HUDEP-2 (cell line): ENCODE measurements around the gene IRGQ.

ENCODE experiments used
- DNase-seq, 76 experiments: peaks; one replicate each; lab custom pipeline; 2025; ENCODE audit not compliant: unreplicated experiment in 76 of 76; lab: John Stamatoyannopoulos, UW

Gene IRGQ

DNA sequence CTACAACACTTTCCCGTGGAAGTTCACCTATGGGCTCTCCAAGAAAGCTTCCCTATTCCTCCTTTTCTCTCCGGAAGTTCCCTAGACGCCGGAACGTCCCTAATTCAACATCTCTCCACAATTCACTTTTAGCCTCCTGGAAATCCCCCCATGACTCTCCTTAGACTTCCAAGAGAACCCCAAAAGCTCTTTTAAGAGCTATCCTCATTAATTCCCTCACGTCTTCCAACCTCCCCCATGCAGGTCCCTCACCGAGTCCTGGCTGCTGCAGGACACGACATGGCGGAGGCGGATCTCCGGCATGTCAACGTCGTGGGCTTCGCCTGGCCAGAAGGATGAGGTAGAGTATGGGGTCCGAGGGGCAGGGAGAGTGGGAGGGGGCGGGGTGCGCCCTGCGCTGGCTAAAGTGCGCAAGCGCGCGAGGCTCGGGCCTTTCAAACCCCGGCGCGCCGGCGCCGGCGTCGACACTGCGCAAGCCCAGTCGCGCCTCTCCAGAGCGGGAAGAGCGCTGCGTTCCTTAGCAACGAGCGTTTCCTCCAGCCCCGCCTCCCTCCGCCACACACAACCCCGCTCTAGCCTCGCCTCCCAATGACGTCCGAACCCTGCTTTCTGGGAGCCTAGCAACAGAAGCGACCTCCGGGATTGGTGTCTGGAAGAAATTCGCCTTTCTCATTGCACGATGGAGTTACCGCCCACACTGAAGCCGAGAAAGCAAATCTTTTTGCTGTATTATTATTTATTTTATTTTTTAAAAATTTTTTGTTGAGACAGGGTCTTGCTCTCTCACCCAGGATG is 20.6 kb downstream of the IRGQ start, which contains the start of the genes PINLYP and XRCC1:
TSS of gene PINLYP (plus strand) at position 646 of the 795 bp plus-strand sequence. CDS start 1,391 bp downstream, outside the sequence.
TSS of gene XRCC1 (minus strand) at position 372 of the 795 bp plus-strand sequence. CDS start at position 303, 69 bp downstream.
- peak; percentile 57 to 99 (median 98) for DNase-seq

DNA sequence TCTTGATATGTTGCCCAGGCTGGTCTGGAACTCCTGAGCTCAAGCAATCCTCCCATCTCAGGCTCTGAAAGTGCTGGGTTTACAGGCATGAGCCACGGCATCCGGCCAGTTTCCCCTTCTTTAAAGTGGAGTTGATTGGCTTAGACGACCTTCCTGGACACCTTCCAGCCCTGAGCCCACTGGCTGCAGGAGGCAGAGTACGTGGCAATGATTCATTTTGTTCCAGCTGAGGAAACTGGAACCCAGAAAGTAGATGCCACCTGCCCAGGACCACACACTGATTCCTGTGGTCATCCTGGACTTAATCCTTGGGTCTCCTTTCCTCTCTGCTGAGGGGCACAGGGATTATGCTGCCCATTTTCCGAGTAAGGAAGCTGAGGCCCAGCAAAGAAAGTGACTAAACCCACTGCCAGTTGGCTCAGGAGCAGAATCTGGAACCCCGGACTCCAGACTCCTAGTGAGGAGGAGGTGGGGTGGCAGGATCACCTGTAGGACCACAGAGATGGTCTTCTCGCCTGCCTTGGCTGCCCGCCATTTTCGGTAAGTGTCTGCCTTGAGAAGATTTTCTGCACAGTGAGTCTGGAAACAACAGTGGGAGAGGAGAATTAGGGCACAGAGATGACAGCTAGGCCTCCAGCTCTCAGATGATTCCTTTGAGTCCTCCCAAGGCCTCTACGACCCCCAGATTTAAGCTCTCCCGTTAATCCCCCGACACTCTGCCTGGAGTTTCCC is 21.3 kb downstream of the IRGQ start:
- peak in 3 of 76 experiments; percentile 24 to 40 (median 26) for DNase-seq

DNA sequence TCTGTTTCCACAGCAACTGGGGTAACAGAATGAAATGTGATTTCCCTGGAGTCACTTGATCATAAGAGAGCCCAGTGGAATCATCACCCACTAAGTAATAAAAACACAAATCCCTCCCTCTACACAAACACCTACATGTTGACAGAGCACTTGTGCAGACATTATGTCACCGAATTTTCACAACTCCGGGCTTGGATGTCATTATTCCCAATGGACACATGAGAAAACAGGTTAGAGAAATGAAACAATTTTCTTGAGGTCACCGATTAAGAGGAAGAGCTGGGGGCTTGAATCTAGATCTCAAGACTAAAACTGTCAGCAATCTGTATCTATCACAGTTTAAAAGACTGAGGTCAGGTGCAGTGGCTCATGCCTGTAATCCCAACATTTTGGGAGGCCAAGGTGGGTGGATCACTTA is 23.8 kb downstream of the IRGQ start:
- no peak for DNase-seq

DNA sequence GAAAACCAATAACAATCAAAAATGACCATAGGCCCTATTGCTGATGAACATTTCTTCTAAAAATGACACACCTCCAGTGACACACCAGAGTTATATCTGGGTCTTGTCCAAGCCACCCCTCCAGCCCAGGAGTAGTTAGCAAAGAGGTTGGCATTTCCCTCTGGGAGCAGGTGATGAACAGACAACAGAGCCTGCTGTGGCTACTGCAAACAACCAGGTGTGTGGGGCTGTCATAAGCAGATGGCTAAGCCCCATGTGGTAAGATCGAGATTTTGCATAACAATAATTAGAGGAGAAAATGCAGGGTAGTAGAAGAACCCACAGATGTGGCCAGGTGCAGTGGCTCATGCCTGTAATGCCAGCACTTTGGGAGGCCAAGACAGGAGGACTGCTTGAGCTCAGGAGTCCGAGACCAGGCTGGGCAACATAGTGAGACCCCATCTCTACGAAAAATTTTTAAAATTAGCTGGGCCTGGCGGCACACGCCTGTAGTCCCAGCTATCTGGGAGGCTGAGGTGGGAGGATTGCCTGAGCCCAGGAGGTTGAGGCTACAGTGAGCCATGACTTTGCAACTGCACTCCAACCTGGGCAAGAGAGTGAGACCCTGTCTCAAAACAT is 25.7 kb downstream of the IRGQ start:
- no peak for DNase-seq

DNA sequence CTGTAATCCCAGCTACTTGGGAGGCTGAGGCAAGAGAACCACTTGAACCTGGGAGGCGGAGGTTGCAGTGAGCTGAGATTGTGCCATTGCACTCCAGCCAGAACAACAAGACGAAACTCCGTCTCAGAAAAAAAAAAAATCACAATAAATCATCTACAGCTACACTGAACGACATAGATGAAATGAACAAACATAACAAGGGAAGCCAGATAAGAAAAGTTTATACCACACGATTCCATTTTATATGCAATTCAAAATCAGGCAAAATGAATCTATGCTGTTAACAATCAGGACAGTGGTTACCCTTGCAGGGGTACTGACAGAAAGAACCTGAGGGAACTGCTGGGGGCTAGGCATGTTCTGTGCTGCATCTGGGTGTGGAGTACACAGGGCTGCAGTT is 26.3 kb downstream of the IRGQ start:
- DNase-seq, result no peak

DNA sequence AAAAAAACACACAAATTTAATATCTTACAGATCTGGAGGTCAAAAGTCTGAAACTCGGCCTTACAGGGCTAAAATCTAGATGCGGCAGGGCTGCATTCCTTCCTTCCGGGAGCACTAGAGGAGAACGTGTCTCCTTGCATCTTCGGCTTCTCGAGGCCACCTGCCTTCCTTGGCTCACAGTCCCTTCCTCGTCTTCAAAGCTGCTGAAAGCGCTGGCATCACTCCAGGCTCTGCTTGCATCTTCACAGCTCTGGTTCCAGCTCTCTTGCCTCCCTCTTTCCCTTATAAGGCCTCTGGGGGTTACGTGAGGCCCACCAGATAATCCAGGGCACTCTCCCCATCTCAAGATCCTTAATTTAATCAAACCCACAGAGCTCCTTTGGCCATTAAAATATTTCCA is 31.1 kb downstream of the IRGQ start:
- no peak for DNase-seq

DNA sequence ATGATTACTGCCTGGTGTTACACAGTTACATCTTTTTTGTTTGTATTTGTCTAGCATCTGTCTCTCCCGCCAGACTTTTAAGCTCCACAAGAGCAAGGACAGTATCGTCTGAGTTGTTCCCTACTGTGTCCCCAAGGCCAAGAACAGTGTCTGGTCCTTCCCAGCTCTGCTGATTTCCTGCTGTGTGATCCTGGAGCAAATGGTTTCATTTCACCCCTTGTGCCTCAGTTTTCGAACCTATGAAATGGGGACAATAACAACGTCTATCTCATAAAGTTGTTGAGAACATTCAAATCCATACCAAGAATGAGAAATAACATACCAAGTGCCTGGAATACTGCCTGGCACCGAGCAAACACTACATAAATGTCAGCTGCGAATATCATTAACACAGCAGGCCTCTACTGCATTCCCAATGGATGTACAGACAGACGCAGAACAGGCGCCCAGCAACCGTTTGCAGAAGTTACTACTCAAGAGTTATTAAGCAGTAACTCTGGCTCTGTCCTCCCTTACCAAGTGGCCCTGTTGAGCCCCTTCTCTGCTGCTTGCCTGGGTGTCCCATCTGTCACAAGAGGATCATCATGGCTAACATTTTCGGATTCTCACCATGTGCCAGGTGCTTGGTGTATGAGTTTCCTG is 32.0 kb downstream of the IRGQ start:
- DNase-seq, result no peak

DNA sequence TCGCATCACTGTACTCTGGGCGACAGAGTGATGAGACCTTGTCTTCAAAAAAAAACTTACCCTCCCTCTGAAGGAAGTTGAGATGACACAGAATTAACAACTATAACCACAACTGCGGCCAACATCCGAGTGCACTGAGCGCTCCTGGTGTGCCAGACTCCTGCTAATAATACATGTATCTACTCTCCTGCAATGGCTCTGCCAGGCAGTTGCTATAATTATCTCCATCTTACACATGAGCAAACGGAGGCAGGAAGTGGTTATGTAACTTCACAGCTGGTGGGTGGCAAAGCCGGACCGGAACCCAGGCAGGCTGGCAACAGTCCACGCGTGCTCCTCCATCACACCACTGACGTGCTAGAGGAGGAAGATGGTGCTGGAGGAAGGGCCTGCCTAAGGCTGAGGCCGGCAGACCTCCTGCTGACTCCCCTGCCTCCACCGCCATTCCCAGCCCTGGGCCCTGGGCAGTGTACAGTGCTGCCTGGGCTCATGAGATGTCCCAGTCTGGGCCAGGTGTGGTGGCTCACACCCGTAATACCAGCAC is 33.2 kb downstream of the IRGQ start:
- peak in 74 of 76 experiments; percentile 25 to 94 (median 74) for DNase-seq

DNA sequence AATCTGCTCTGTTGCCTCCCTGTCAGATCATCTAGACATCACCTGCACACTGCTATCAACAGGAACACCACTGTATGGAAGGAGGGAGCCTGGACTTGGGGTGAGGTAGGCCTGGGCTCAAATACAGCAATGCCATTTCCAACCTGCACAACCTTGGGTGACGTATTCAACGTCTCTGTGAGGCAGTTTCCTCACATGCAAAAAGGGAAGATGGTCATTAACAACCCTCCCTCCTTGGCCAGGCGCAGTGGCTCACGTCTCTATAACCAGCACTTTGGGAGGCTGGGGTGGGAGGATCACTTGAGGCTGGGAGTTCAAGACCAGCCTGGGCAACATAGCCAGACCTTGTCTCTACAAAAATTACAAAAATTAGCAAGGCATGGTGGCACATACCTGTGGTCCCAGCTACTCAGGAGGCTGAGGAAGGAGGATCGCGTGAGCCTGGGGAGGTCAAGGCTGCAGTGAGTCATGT is 33.7 kb downstream of the IRGQ start:
- no peak for DNase-seq

DNA sequence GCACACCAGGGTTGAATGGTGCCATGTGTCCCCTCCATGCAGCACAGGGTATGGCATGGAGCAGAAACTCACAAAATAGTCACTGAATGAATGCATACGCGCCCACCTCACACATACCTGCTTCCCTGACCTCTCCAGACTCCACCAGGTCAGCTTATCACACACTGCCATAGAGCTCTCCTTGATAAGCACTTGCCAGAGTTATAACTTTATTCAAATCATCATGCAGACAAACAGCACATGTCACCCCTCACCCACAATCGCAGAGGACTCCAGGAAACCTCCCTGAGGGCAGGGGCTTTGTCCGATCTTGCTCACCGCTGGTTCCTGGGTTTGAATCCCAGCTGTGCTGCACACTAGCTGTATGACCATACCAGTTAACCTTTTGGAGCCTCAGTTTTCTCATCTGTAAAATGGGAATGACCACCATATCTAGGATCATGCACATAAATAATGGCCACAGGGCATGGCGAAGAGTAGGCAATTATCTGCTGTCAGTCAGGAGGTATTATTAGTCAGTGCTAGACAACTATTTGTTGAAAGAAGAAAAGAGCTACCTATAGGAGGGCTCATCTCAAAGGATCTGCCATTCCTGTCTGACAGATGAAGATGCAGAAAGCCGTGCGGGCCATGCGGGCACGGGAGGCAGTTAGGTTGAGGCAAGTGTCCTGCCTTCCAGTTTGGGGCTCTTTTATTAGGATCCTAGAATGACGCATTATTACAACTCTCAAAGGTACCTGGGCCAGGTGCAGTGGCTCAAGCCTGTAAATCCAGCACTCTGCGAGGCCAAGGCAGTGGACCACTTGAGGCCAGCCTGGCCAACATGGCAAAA is 34.6 kb downstream of the IRGQ start:
- DNase-seq, result no peak

DNA sequence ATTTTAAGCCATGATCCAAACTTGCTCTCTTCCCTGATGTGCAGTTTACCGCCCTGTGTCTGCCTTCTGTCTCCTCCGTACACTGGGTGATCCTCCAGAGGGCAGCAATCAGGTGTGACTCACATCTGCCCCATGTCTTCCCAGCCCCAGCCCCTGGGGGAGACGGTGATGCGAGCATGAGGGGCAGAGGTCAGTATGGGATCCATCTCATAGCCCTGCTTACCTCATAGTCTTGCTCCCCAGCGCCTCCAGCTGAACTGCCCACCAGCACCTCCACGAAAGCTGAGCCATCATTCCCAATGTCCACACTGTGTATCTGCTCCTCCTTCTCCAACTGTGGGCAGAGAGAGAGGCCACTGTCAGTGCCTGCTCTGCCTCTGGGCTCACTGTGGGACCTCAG is 35.2 kb downstream of the IRGQ start:
- DNase-seq, result peak in 26 of 76 experiments; percentile 9 to 45 (median 24)

DNA sequence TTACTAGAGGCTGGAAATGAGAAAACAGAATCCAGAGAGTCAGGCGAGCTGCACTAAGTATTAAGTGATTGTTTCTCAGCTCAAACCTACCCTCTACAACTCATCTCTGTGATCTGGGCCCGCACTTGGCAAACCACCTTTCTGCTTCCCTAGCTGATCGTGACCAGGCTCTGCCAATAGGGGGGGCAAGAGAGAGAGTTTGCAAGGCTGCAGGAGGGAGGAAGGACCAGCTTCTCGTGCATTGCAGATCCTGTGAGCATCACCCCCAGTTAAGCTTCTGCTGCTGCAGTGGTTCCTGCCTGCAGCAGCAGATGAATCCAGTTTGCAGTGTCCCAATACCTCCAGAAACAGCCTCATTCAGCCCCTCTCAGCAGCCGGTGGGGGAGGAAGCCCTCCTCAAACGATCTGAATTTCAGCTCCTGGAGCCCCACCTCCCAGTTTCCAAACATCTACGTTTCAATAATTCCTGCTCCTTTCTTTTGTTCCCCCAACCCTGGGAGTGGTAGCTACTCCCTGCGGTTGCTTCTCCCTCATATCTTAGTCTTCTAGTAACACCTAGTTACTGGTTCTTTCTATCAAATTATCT is 40.7 kb downstream of the IRGQ start:
- peak in 72 of 76 experiments; percentile 10 to 92 (median 70) for DNase-seq

DNA sequence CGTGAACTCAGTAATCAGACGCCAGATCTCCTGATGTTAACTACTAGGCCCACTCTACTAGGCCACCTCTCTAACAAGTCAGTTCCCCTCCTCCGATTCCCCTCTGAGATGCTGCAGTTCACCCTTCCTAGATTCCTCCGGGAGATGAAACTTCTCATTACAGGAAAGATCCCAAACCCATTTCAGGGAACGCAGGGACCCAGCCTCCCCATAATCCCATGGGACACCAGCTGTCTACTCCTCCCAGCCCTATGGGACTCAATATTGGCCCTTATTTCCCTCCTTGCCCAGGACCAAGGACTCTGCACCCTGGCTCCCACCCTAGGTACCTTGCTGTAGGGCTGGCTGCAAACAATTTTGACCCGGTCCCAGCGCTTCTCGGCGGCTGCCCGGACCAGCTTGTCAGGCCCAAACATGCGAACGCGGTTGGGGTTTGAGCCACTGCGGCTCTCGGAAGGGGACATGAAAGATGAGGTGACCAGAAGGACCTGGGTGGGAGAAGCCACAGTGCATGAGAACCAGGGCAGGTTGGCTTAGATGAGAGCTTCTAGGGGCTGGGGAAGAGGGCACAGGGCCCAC is 41.5 kb downstream of the IRGQ start:
- DNase-seq, result no peak

DNA sequence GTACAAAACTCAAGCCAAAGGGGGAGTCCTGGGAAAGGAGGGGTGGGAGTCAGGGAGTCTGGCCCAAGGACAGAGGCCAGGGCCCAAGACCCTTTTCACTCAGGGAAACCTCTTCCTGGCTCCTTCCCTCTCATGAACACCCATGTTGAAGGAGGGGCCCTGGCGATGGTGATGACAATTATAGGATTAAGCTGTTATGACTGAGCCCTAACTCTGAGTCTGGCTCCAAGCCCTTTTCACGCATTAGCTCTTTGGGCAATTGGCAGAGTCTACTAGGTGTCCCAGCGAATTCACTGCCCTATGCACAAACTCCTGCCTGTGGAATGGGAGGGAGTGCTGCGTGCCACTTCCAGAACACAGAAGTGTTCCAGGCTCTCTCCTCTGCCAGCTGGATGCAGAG is 42.3 kb downstream of the IRGQ start:
- DNase-seq, result no peak

DNA sequence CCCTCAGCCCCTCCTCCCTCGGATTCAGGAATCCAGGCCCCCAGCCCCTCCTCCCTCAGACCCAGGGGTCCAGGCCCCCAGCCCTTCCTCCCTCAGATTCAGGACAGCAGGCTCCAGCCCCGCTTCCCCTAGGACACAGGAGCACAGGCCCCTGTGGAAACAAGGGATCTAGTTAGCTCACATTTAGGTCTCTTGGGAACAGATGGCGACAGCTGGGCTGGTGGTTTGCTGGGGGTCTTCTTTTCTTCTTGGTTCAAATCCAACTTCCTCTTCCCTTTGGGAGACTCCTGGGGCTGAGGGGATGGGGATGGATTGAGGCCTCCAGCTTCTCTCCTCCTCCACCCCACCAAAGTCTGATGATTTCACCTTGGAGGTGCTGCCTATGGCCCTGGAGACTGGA is 43.3 kb downstream of the IRGQ start:
- no peak for DNase-seq

DNA sequence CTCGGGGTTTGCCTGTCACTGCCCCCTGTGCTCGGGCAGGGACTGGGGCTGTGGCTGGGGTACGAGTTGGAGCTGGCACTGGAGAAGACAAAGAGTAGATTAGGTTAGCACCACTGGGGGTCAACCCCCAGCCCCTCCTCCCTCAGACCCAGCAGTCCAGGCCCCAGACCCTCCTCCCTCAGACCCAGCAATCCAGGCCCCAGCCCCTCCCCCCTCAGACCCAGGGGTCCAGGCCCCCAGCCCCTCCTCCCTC is 43.8 kb downstream of the IRGQ start:
- no peak for DNase-seq

DNA sequence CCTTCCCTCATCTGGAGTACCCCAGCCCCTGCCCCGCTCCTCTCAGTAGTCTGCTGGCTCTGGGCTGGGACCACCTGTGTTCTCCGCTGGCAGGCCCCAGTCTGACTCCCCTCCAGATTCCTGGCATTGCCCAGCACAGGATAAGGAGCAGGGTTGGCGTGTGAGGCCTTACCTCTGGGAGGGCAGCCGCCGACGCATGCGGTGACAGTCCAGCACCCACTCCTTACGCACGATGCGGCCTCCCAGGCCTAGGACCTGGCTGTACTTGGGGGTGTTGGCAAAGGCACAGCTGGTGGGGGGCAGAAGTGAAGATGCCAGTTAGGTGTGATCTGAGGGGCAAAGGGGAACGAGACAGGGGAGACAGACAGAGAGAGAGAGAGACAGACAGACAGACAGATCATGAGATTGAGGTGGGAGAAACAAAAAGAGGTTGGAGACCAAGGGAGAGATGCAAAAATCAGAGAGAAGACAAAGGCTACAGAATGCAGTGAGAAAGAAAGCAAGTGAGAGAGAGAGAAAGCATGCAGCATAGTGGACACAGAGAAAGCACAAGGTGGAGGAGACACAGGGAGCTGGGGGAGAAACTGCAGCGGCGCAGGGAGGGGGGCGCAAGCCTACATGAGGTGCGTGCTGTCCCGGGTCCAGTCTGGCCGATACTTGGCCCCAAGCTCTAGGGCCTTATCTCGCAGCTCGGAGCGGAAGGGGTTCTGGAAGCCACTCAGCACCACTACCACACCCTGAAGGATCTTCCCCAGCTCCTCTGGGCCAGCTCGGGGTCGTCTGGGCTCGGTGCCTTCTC is 44.3 kb downstream of the IRGQ start:
- DNase-seq, result no peak

DNA sequence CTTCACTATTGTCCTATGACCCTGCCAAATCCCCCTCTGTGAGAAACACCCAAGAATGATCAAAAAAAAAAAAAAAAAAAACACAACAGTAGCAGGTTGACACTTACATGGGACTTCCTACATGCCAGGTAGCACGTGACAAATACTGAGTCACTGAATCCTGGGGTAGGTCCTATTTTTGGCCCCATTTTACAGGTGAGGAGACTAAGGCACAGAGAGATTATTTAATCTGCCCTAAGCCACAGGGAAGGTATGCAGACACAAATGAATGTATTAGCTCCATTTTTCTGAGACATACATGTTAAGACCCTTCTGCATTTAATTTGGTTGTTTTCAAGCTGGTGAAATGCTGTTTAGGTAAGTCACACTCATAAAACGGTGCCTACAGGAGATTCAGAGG is 47.2 kb downstream of the IRGQ start:
- no peak for DNase-seq
